Colonic mucosa (tissue), 4 donors: ENCODE measurements around the gene TAS2R39. TPM values are rescaled to one million over a fixed set of nuclear protein-coding genes. Genes with fewer than 3 reads are reported as not detected.

Experiments
- DNase-seq: peaks from one replicate; pipeline ENCODE4 v3.0.0-alpha.2; 2020
- H3K27ac ChIP-seq: fragments of 200-600 bp; one replicate; pipeline ENCODE4 v1.8.0; 2021
- H3K27me3 ChIP-seq: fragments of 200-600 bp; one replicate; pipeline ENCODE4 v1.8.0; 2021
- H3K36me3 ChIP-seq: fragments of 200-600 bp; one replicate; pipeline ENCODE4 v1.8.0; 2021
- H3K4me1 ChIP-seq: fragments of 200-600 bp; one replicate; pipeline ENCODE4 v1.8.0; 2021; ENCODE audit warnings: mild to moderate bottlenecking
- H3K4me3 ChIP-seq: fragments of 200-600 bp; one replicate; pipeline ENCODE4 v1.8.0; 2021
- H3K9ac ChIP-seq, 2 donors: one replicate each; pipeline ENCODE4 v1.7.0; 2013; ENCODE audit warnings: control low read depth in 2 of 2, low read depth in 2 of 2, low read length in 2 of 2
- H3K9me3 ChIP-seq: fragments of 200-600 bp; one replicate; pipeline ENCODE4 v1.8.0; 2021
- intact Hi-C: fragments of 100-400 bp; cut with DNase I; formaldehyde crosslinking; loops from one replicate; pipeline ENCODE4 v1.14.1; 2022
- total RNA-seq, 2 donors: library from RNA; stranded (reverse); fragmentation: NEBNext Ultra II Directional in 1 of 2; extraction: Animal tissue kit (Norgen Biotek cat#: 25700) in 1 of 2; gene quantifications; one replicate each; pipeline ENCODE4 v1.2.1, GENCODE V29; 2021
- TF ChIP-seq, protein P1 (sequence below): fragments of 200-600 bp; IDR thresholded peaks from one replicate; pipeline ENCODE4 v1.8.0; 2022; ENCODE audit warnings: antibody characterized with exemption, mild to moderate bottlenecking
- donor health status: healthy.
- donor health status: DM: no; HTN: no; CAD: no.
- donor health status: DM: no; HTN: no; CAD: no.

The TAS2R39 gene
- total RNA-seq, 2 donors from 2014 or later = not detected

GRCh38 chr7:143216686-143217085 is 33.5 kb downstream of the TAS2R39 start:
- Histone ChIP-seq H3K9me3 (no peaks in the 10 kb centered on the region), H3K27ac (no peak overlapping the region), H3K27me3 (no peaks in the 10 kb centered on the region), H3K36me3 (no peaks in the 10 kb centered on the region), H3K4me3 (no peak overlapping the region), H3K4me1 (no peaks in the 10 kb centered on the region), H3K9ac (no peak overlapping the region)
- intact Hi-C loops = loop anchor here (10.0 kb wide), 1 partner anchor 362 kb away; the partner anchor contains the start of gene EPHB6
- no peak for DNase-seq
- TF ChIP-seq, protein P1, sequence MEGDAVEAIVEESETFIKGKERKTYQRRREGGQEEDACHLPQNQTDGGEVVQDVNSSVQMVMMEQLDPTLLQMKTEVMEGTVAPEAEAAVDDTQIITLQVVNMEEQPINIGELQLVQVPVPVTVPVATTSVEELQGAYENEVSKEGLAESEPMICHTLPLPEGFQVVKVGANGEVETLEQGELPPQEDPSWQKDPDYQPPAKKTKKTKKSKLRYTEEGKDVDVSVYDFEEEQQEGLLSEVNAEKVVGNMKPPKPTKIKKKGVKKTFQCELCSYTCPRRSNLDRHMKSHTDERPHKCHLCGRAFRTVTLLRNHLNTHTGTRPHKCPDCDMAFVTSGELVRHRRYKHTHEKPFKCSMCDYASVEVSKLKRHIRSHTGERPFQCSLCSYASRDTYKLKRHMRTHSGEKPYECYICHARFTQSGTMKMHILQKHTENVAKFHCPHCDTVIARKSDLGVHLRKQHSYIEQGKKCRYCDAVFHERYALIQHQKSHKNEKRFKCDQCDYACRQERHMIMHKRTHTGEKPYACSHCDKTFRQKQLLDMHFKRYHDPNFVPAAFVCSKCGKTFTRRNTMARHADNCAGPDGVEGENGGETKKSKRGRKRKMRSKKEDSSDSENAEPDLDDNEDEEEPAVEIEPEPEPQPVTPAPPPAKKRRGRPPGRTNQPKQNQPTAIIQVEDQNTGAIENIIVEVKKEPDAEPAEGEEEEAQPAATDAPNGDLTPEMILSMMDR = no peak

DNA sequence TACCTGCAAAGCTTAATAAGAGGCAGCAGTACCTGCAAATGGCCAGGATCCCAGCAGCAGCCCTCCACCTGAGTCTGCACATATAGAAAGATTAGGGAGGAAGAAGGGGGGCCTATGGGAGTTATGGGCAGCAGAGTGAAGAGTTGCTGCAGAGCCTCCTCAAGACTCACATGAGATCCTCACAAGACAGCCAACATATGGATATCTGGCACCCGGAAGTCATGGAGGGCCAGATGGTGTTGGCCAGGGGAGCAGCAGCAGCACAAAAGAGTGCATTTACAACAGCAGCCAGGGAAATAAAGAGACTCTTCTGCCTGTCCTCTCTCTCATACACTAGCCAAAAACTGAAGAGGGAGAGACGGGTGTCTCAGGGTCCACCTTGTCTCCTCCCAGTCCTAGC is 34.6 kb downstream of the TAS2R39 start:
- intact Hi-C loops = loop anchor here (10.0 kb wide), 1 partner anchor 363 kb away; the partner anchor contains the start of gene EPHB6
- Histone ChIP-seq H3K4me3 (no peak overlapping the region), H3K36me3 (no peaks in the 10 kb centered on the region), H3K27me3 (no peaks in the 10 kb centered on the region), H3K9ac (no peak overlapping the region), H3K9me3 (no peaks in the 10 kb centered on the region), H3K27ac (no peak overlapping the region), H3K4me1 (no peaks in the 10 kb centered on the region)
- DNase-seq = no peak
- TF ChIP-seq, protein P1 = no peak

DNA sequence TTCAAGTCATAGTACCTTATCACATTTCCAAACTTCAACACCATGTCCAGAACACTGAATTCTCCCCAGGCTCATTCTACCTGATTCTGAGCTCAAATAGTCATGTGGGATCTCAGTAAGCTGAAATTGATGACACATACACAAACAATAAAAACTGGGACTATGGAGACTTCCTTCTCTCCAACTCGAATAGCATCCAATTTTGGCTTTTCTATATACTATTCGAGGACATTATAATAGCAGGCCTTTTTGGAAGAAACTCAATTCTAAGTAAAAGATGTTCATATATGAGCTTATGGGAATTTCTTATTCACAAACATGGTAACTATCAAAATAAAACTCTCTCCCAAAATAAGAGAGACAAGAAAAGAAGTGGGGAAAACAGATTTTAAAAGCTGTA is 38.1 kb downstream of the TAS2R39 start:
- TF ChIP-seq, protein P1 = no peak
- H3K27ac ChIP-seq = no peak overlapping the region
- intact Hi-C loops = loop anchor here (10.0 kb wide), 1 partner anchor 616 kb away; no protein-coding TSS in a partner anchor

GRCh38 chr7:143221737-143222136 is 38.5 kb downstream of the TAS2R39 start, which contains the start of gene TAS2R40:
Gene TAS2R40 (plus strand): TSS chr7:143222037. CDS start chr7:143222079, 42 bp downstream.
- TF ChIP-seq, protein P1 = no peak
- intact Hi-C loops = loop anchor here (10.0 kb wide), 1 partner anchor 617 kb away; no protein-coding TSS in a partner anchor
- Histone ChIP-seq H3K36me3 (no peaks in the 10 kb centered on the region), H3K9ac (no peak within 1 kb of the TSS), H3K4me1 (no peaks in the 10 kb centered on the region), H3K27me3 (no peaks in the 10 kb centered on the region), H3K27ac (no peak within 1 kb of the TSS), H3K9me3 (no peaks in the 10 kb centered on the region), H3K4me3 (no peak within 1 kb of the TSS)
- DNase-seq = no peak

More for the DNA sequence above, 38.1 kb downstream of the TAS2R39 start:
- no peaks in the 10 kb centered on the region for H3K9me3 ChIP-seq
- H3K9ac ChIP-seq = no peak overlapping the region
- no peak overlapping the region for H3K4me3 ChIP-seq
- no peak for DNase-seq
- no peaks in the 10 kb centered on the region for H3K36me3 ChIP-seq
- no peaks in the 10 kb centered on the region for H3K4me1 ChIP-seq
- H3K27me3 ChIP-seq = no peaks in the 10 kb centered on the region

DNA sequence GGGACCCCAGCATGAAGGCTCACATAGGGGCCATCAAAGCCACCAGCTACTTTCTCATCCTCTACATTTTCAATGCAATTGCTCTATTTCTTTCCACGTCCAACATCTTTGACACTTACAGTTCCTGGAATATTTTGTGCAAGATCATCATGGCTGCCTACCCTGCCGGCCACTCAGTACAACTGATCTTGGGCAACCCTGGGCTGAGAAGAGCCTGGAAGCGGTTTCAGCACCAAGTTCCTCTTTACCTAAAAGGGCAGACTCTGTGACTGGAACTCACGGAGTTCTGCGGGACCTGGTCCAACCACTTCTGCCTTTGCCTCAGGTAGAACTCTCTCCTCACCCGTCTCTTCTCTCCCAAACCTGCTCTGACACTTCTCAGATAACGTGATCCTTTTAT is 39.6 kb downstream of the TAS2R39 start:
- H3K27ac ChIP-seq = no peak overlapping the region
- H3K36me3 ChIP-seq = no peaks in the 10 kb centered on the region
- no peaks in the 10 kb centered on the region for H3K4me1 ChIP-seq
- no peaks in the 10 kb centered on the region for H3K27me3 ChIP-seq
- TF ChIP-seq, protein P1 = no peak
- no peaks in the 10 kb centered on the region for H3K9me3 ChIP-seq
- H3K4me3 ChIP-seq = no peak overlapping the region
- DNase-seq = no peak
- intact Hi-C loops = loop anchor here (10.0 kb wide), 1 partner anchor 618 kb away; no protein-coding TSS in a partner anchor
- no peak overlapping the region for H3K9ac ChIP-seq
